ENCODE results near the gene PRKG1. TPM values are rescaled to one million over a fixed set of nuclear protein-coding genes. Genes with fewer than 3 reads are reported as not detected.

PRKG1 gene
- total RNA-seq, 1 experiment from 2014 or later: 10.4 TPM

DNA sequence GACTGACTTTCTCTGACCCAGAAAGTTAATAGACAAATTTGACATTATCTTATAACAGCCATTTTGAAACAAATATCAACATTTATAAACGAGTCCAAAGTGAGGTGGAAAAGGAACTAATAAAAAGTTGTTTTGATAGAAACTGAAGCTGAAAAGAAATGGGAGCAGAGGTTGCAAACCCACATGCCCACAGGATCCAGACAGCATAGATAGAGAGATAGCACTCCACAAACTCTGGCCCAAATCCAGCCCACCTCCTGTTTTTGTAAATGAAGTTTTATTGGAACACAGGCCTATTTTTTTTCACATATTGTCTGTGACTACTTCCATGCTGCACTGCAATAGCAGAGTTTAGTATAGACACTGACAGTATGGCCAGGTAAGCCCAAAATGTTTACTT, 171.9 kb downstream of the PRKG1 start:
- Histone ChIP-seq H3K18ac (ENCODE audit: insufficient read length, low read depth, low read length) (no peak overlapping the region), H2BK20ac (ENCODE audit: low read depth, low read length, poor library complexity, severe bottlenecking) (no peak overlapping the region), H3K9ac (ENCODE audit: extremely low read depth, insufficient read length, low read length) (no peak overlapping the region), H4K5ac (ENCODE audit: insufficient read length, low read depth, low read length) (no peak overlapping the region), H2AFZ (ENCODE audit: low read length) (no peak overlapping the region), H3K27me3 (ENCODE audit: insufficient read depth, low read length) (no peaks in the 10 kb centered on the region), H4K91ac (ENCODE audit: insufficient read length, low read depth, low read length) (no peak overlapping the region), H2BK15ac (ENCODE audit: low read depth, low read length) (no peak overlapping the region), H2BK5ac (ENCODE audit: insufficient read length, low read length) (no peak overlapping the region), H3K56ac (ENCODE audit: insufficient read length, low read depth, low read length) (no peak overlapping the region), H2AK5ac (ENCODE audit: insufficient read length, low read length) (no peak overlapping the region), H3T11ph (ENCODE audit: low read length) (no peak overlapping the region), H4K8ac (replicated peaks; ENCODE audit: insufficient read length, low read depth, low read length) (no peak overlapping the region), H3K79me2 (ENCODE audit: insufficient read depth, low read length) (no peaks in the 10 kb centered on the region), H3K9me3 (ENCODE audit: control insufficient read depth, low read depth, low read length) (no peaks in the 10 kb centered on the region), H3K4me2 (ENCODE audit: insufficient read depth, insufficient read length, low read length) (no peak overlapping the region), H3K27ac (ENCODE audit: insufficient read length, low read depth, low read length) (no peak overlapping the region), H4K20me1 (ENCODE audit: control insufficient read depth, insufficient read depth, insufficient read length) (no peaks in the 10 kb centered on the region), H3K4me1 (ENCODE audit: insufficient read depth, low read length) (peaks cover 7% of the 10 kb centered on the region; the same call in 1 of the 2 replicates), H2BK12ac (ENCODE audit: insufficient read length, low read depth, low read length) (no peak overlapping the region), H3K4ac (ENCODE audit: low read depth, low read length) (no peak overlapping the region), H3K14ac (ENCODE audit: insufficient read depth, low read length) (no peak overlapping the region), H2BK120ac (ENCODE audit: low read depth, low read length, poor library complexity, severe bottlenecking) (no peak overlapping the region), H3K79me1 (ENCODE audit: insufficient read depth, low read depth, low read length, poor library complexity, severe bottlenecking) (no peaks in the 10 kb centered on the region), H3K23me2 (ENCODE audit: insufficient read length, low read depth, low read length, poor library complexity, severe bottlenecking) (no peaks in the 10 kb centered on the region), H3K23ac (ENCODE audit: insufficient read length, low read depth, low read length) (no peak overlapping the region)
- no peak for DNase-seq
- Mint-ChIP-seq H3K9me3 (no peaks in the 10 kb centered on the region), H3K36me3 (ENCODE audit: insufficient read depth in 1 of 3, low read depth in 3 of 3) (no peaks in the 10 kb centered on the region), H3K4me1 (peaks cover 34 to 38% of the 10 kb centered on the region in 2 experiments), H3K4me3 (no peak overlapping the region), H3K27me3 (ENCODE audit: low read depth) (no peaks in the 10 kb centered on the region), H3K27ac (no peak overlapping the region)
- TF ChIP-seq, protein P1, sequence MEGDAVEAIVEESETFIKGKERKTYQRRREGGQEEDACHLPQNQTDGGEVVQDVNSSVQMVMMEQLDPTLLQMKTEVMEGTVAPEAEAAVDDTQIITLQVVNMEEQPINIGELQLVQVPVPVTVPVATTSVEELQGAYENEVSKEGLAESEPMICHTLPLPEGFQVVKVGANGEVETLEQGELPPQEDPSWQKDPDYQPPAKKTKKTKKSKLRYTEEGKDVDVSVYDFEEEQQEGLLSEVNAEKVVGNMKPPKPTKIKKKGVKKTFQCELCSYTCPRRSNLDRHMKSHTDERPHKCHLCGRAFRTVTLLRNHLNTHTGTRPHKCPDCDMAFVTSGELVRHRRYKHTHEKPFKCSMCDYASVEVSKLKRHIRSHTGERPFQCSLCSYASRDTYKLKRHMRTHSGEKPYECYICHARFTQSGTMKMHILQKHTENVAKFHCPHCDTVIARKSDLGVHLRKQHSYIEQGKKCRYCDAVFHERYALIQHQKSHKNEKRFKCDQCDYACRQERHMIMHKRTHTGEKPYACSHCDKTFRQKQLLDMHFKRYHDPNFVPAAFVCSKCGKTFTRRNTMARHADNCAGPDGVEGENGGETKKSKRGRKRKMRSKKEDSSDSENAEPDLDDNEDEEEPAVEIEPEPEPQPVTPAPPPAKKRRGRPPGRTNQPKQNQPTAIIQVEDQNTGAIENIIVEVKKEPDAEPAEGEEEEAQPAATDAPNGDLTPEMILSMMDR (conservative IDR thresholded peaks at IDR 0.05): no peak
- WGBS (ENCODE audit: extremely low coverage, insufficient read length, low lambda C conversion rate): no CpG with 5 or more reads among the region's 1 CpG

Measured in H9 (cell line).